ENCODE measurements around the gene PLA2G4A.

DNA sequence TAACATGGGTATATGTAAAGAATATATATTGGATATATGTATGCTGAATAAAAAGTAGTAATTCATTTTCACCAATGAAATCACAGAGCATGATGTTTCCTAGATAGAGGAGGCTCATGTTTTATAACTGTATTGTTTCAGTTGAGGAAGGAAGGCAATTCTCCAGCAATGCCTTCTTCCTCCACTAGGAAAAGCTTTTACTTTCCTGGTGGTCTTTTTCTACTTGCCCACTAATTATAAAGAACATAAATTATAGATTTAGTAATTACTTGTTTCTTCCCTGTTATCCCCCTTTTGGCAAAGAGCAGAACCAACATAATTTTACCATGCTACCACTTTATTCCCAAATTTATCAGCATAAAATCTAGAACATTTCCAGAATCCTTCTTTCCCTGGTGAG is 159.0 kb downstream of the PLA2G4A start:
- TF ChIP-seq CTCF (IDR thresholded peaks at IDR 0.05) (no peak), POLR2A (IDR thresholded peaks at IDR 0.05) (no peak)
